Cardiac fibroblast (primary cell): ENCODE results near the gene RBM20.

ENCODE experiments used
- DNase-seq, 2 donors: peaks; one replicate each; pipeline versions ENCODE4 v3.0.0 to v3.0.0-alpha.2; 2010; ENCODE audit warnings: low read depth in 2 of 2
- H3K4me3 ChIP-seq, 2 donors: replicated peaks in 1 of 2; 1 replicate in 1 of 2; 2 replicates in 1 of 2; pipeline ENCODE4 v1.5.1; 2011; ENCODE audit warnings: low read depth in 2 of 2, low read length in 2 of 2, mild to moderate bottlenecking in 2 of 2, moderate library complexity in 1 of 2
- TF ChIP-seq, protein P1 (sequence below): IDR thresholded peaks from one replicate; pipeline ENCODE4 v1.5.1; 2011; ENCODE audit warnings: low read depth, mild to moderate bottlenecking, low read length, inconsistent platforms

Gene RBM20

DNA sequence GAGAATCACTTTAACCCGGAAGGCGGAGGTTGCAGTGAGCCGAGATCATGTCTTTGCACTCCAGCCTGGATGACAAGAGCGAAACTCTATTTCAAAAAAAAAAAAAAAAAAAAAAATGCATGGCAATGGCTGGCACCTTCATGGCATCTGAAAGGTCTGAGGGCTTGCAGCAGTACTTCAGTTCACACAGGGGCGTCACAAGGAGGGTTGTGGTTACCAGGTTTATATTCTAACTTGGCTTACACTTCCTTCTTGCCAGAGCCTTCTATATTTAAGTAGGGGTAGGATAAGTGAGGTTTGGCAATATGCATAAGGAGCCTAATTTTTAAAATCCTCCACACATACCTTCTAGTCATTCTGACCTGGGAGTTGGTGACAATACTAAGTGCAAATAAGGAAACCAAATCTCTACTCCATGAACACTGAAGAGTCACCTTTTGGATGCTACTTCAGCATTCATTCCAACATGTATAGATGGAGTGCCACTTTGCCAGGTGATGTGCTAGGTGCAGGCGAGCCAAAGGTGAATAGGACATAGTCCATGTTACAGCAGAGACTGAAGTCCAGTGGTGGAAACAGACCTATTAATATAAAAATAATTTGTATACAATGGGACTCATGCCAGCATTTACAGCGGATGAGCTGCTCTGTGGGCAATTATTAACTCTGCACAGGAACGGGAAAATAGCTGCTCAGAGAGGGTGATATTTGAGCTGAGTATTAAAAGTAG is 169.8 kb downstream of the RBM20 start:
- DNase-seq, result no peak
- H3K4me3 ChIP-seq, result no peak overlapping the region
- TF ChIP-seq, protein P1, sequence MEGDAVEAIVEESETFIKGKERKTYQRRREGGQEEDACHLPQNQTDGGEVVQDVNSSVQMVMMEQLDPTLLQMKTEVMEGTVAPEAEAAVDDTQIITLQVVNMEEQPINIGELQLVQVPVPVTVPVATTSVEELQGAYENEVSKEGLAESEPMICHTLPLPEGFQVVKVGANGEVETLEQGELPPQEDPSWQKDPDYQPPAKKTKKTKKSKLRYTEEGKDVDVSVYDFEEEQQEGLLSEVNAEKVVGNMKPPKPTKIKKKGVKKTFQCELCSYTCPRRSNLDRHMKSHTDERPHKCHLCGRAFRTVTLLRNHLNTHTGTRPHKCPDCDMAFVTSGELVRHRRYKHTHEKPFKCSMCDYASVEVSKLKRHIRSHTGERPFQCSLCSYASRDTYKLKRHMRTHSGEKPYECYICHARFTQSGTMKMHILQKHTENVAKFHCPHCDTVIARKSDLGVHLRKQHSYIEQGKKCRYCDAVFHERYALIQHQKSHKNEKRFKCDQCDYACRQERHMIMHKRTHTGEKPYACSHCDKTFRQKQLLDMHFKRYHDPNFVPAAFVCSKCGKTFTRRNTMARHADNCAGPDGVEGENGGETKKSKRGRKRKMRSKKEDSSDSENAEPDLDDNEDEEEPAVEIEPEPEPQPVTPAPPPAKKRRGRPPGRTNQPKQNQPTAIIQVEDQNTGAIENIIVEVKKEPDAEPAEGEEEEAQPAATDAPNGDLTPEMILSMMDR, result no peak

DNA sequence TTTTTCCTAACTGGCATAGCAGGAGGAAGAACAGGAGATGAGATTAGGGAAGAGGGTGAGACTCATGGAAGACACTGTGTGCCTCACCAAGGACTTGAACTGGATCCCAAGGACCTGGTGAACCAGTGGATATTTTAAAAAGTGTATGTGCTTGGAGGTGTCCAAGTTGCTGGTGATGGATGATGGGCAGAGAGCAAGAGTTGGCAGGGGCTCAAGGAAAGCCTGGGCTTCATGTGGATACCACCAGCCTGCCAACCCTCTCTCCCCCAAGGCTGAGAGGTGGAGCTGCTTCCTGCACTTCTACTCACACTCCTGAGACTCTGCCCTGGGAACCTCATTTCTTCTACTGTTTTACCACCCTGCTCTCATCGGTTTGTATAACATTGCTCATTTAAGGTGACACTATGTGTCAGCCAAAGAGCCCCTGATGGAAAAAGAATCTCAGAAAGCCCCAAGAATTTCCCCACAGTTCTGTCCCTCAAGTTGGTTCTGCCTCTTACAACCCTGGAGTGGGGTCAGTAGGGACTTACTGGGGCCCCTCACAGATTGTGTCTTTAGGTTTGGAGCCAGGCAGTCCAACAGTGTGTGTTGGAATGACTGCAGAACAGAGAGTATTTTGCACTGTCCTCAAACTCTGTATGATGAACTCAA is 171.3 kb downstream of the RBM20 start:
- H3K4me3 ChIP-seq, result no peak overlapping the region
- TF ChIP-seq, protein P1, result no peak
- no peak for DNase-seq

DNA sequence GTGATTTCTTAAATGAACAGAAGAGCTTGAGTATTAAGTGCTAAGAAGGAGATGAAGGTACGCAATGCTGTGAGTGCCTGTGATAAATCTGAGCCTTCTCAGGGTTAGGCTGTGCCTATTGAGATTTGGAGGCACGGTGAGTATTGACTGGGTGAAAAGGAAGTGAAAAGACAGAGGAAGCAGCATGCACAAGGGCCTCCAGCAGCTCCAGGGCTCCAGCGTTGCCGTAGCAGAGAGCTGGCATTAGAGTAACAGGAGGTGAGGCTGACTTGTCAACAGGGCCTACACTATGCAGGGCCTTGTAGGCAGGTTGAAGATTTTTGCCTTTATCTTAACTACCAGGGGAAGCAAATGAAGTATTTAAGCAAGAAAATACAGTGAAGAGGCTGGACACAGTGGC is 173.5 kb downstream of the RBM20 start:
- no peak for DNase-seq
- no peak overlapping the region for H3K4me3 ChIP-seq
- TF ChIP-seq, protein P1, result no peak

DNA sequence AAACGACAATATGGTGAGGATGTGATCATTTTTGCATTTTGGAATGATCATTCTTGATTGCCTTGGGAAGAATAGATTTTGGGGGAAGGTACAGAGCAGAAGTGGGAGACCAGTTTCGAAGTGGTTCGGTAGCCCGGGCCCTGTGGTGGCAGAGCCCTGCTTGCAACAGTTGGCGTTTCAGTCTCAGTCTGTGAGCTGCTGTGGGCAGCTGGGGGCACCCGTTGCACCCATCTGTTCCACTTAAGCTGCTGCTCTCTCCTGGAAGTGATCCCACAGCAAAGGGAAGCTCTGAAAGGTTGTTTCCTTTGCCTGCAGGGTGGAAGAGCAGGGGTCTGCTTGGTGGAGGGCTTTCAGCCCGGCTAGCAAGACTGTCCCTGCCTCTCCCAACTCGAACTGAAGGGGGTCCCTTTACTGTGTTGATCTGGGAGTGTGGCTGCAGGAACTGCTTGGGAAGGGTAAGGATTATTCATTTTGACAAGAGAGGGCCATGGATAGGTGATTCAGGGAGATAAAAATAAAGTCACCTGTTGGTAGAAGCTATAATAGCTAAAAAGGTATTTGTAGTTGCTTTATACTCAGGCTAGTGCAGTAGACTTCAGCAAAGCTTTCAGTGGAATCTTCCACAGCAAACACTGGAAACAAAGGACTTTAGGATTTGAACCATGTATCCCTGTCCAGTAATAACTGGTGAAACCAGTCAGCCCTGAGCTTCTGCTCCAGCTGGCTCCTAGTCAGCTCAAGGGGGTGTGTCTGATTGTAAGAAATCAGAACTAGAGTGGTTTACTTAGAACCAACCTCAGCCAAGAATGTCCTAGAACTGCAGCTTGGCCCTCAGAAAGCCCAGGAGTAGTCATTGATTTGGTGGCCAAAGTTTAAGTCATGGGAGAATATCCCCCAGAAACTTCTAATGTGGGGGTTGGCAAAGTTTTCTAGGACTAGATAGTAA is 174.4 kb downstream of the RBM20 start:
- TF ChIP-seq, protein P1, result no peak
- DNase-seq, result no peak
- no peak overlapping the region for H3K4me3 ChIP-seq

DNA sequence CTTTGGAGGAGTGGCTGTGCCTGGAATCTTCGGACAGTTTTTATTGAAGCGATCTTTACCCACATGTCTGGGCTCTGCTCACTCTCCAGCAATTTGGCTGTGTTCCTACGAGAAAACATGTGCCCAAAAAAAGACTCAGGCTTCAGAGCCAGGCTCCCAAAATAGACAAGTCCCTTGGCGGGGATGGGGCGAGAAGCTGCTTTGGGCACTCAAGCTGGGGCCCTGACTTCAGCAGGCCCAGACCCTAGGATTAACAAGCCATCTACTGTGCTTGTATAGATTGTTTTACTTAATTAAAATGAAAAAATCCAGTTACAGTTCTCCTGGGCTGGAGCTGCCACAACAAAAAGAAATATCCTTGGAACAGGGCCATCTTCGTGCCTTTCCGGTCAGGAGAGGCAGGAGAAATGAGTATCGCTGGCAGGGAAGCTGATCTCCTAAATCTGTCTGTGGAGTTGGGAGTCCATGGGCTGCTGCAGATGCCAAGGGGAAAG is 176.2 kb downstream of the RBM20 start:
- TF ChIP-seq, protein P1, result no peak
- peak in 1 of 2 donors; percentile 41 for DNase-seq
- no peak overlapping the region for H3K4me3 ChIP-seq

DNA sequence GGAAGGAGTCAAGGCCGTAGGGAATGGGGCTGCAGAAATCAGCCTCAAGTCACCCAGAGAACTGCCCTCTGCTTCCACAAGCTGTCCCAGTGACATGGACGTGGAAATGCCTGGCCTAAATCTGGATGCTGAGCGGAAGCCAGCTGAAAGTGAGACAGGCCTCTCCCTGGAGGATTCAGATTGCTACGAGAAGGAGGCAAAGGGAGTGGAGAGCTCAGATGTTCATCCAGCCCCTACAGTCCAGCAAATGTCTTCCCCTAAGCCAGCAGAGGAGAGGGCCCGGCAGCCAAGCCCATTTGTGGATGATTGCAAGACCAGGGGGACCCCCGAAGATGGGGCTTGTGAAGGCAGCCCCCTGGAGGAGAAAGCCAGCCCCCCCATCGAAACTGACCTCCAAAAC is 177.4 kb downstream of the RBM20 start:
- DNase-seq, result no peak
- no peak overlapping the region for H3K4me3 ChIP-seq
- TF ChIP-seq, protein P1, result no peak
